GM21619 (cell line): Measurements from ENCODE around the gene NACA2.
"Not testable (repeated sequence)": the region's sequence is repeated elsewhere in the genome, so short reads cannot be mapped to it uniquely, and the experiment has no call there.

Source experiments
- ATAC-seq: cut with Tn5 transposase; IDR thresholded peaks from one replicate; pipeline ENCODE4 v1.9.1; 2021; ENCODE audit not compliant: unreplicated experiment

NACA2 gene

DNA sequence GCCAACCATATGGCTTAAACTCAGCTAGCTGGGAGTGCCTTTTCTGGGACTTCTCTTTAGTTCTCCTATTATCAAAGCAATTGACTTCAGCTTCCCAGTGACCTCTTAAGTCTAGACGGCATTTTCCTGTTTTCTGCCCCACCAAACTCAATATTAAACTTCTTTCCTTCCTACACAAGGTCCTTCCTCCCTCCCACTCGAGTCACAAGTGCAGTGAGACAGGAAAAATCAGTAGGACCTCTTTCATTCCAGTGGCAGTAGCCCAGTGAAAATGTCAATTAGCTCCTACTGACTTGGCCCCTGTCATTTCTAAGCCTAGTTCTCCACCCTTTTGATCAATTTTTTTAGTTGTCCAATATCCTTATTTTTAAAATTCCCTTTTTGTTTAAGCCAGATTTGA lies 9.6 kb upstream of the NACA2 start:
- no peak for ATAC-seq

DNA sequence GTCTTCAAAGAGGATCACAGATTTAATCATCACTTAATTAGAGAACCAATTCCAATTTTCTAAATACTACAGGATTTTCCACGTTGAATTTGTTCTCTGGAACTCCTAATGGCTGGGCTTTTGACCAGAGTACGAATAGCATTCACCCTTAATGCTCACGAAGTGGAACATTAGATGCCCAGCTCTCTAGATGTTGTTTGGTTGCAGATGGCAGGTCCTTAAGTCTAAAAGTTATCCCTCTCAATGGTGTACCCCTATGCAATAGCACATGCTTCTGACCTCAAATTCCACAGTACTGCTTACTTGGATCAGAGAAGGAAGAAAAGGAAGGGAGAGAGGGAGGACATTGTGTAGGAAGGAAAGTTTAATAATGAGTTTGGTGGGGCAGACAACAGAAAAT lies 8.6 kb upstream of the NACA2 start:
- no peak for ATAC-seq

DNA sequence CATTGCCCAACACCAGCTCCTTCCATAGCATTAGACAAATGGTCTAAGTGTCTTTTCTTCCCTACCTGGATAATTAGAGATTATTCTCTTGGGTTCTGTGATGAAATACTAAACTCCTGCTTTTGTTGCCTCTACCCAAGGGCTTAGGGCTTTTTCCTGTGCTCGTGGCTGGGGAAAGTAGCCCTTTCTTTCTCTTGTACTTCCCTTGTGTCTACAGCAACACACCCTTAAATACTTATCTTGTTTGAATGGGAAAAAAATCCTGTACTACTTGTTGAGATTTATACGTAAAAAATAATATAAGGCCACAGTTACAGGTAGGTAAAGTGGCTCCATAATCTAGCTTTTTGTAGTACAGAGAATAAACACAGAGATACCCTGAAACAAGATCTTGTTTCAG lies 7.0 kb upstream of the NACA2 start:
- ATAC-seq, result no peak

DNA sequence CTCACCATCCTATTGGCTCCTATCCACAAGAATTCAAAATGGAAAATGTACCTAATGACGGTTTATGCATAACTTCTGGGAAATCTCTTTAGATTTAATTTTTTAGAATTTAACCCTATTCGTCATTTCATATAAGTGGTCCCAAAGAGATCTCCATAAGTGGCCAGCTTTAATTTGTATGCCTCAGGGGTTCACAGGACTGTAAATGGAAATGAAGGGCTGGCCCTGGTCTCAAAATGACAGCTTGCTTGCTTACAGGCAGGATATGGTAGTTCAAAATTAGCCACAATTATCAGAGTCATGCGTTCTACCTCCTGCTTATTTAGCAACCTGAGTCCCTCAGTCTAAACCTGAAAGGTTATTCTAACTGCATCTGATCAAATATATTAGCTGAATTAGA lies 6.6 kb upstream of the NACA2 start:
- ATAC-seq, result no peak

DNA sequence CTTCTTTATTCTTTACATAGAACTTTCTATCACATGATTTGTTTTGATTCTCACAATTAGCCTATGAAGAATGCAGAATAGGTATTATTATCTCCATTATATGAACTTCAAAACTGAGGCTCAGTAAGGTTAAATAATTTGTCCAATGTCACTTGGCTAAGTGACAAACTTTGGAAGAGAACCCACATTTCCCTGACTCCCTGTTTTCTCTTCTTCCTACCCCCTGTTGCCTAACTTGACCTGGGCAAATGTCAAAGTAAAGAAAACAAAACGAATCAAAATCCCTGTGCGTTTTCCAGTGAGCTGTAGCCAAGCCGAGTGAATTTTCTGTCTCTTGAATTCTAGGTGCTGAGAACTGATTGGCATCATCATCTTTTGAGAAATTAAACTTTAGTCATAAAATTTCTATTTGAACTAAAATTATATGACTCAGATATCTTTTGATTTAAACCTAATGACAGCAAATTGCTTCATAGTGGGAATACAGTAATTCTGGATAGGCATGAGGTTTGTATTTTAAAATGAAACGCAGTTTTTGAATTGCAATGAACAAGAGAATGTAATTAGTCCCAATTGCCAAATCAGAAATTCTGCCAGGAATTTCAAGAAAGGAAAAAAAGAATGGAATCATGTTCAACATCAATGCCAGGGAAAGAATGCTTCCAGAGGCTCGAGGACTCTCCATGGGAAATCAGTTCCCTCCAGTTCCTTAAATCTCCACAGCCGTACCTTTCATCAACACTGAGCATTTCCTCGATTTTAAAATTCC lies 4.6 kb upstream of the NACA2 start:
- no peak for ATAC-seq

DNA sequence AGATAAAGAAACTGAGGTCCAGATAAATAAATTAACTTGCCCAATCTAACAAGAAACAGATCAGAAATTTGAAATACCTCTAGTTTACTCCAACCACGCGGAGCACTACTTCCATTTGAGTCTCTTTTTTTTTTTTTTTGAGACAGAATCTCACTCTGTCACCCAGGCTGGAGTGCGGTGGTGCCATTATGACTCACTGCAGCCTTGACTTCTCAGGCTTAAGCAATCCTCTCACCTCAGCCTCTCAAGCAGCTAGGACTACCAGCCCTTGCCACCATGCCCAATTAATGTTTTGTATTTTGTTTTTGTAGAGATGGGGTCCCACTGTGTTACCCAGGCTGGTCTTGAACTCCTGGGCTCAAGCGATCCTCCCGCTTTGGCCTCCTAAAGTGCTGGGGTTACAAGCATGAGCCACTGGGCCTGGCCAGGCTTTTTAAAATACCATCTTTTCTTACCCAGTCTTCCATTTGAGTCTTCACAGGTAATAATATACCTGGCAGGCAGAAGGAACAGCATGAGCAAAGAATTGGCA lies 3.3 kb upstream of the NACA2 start:
- no peak for ATAC-seq

DNA sequence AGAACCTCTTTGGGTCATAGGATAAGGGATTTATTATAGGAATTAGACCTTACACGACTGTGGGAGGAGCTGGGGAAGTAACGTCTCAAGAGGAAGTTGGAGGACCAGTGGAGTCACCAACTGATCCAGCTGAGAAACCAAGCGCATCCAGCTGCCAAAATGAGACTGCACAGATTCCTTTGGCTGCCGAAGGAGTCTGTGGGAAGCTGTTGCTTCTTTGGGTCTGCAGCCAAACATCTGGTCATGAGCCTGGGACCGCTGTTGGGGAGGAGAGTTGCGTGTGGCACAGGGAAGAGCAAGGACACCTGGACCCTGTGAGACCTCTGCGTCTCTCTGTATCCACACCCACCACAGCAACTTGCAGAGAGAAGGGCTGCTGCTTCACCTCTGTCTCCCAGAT lies 2.4 kb upstream of the NACA2 start:
- ATAC-seq, result no peak

DNA sequence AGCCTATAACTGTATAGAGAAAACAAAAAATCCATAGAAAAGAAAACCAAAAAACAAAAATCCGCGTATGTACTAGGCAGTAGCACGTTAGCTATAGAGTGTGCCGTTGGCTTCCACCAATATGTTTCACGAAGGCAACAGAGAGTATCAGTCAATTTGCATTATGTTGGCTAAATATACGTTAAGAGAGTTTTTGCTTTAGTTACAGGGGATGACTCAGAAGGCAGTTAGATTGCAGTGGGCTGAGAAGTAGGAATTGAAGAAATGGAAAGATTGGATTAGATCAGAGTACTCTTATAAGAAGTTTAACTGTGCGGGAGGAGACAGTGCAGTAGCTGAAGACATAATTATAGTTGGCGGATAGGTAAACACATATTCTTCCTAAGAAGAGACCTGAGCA lies 911 bp upstream of the NACA2 start:
- no peak for ATAC-seq

DNA sequence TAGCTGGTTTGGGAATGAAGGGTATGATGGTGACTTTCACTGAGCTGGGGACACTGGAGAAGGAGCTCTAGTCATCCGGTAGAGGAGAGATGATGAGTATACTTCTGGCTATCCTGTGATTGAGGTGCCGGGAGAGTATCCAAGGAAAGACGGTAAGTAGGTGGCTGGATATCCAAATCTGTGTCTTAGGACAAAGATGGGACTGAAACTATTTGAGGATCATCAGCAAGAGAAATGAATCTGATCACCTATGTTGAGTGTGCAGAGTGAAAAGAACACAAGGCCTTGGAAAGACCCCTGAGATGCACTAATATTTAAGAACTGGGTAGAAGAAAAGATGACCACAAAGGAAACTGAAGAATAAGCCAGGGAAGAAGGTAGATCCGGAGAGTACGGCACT lies 1.0 kb downstream of the NACA2 start:
- no peak for ATAC-seq

DNA sequence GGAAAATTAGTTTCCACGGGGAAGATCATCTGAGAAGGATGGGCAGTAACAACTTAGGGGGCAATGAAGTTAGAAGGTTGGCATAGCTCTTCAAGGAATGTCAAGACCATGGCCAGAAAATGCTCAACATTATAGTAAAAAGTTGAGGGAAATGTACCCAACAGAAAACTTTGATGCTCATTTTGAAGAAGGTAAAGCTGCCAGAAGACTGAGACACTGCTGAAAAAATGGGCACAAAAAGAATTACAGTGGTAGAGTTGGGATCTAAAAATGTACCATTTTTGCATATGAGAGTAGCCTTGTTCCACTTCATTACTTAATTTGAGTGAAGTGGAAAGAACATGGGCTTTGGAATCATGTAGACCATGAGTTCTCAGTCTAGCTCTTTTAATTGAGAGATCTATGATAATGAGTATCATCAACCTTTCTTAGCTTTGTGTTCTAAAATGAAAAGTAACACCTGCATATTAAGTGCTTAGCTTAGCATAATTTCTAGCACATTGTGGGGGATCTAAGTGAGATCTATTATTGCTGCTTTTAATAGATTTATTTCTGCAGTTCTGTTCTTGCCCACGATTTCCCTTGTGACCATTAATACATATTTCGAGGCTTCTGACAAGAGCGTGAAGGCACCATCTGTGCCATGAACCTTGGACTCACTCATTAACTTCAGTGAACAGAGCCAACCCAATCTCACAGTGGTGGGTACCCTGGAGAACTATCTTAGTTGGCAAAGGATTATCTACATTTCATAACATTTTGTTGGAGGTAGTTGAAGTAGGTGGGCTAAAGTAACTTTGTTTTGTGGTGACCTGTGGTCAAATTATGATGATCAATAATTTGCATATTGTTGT lies 3.0 kb downstream of the NACA2 start:
- no peak for ATAC-seq

DNA sequence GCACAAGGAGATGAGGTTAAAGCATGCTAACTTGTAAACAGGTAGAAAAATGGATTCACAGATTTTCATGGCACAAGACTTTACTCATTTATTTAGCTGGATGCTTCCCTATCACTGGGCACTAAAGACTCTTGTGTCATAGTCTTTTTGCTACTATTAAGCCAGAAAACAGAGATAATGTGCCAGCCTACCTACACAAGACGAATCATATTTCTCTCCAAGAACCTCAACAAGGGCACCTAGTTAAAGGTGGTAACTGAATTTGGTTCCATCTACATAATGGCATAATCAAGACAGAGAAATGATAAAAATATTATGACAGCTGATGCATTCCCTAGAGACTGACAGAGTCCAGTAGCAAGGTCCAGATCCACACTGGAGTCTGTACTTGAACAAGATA lies 3.8 kb downstream of the NACA2 start:
- ATAC-seq, result no peak

DNA sequence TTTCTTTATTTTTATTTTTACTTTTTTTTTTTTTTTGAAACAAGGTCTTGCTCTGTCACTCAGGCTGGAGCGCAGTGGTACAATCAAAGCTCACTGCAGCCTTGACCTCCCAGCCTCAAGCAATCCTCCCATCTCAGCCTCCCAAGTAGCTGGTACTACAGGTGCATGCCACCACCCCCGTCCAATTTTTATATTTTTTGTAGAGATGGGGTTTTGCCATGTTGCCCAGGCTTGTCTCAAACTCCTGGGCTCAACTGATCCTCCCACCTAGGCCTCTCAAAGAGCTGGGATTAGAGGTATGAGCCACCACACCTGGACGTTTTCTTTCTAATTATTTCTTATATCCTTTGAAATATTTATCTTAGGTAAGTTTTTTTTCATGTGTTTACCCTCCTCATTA lies 4.4 kb downstream of the NACA2 start:
- not testable (repeated sequence) for ATAC-seq

DNA sequence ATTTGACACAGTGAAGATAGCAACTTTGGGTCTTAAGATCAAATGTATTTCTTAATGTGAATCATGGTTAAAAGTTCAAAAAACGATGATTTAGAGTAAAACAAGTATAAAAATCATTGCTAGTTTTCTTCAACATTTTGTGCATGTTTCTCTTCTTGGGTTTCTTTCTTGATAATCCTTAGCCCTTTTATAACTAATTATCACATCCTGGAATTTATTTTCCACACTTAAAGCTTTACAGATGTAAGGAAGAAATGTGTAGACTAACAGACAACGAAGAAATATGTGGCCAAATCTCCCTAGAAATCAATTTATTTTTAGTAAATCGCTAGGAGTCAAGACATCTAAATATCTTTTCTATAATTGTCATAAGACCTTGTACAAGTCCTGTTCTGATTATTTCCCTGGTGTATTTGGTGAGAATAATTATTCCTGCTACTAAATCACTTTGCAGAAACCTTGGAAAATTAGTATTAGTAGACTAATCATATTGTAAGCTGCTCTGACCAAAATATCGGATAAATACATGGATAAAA lies 4.9 kb downstream of the NACA2 start:
- ATAC-seq, result no peak

DNA sequence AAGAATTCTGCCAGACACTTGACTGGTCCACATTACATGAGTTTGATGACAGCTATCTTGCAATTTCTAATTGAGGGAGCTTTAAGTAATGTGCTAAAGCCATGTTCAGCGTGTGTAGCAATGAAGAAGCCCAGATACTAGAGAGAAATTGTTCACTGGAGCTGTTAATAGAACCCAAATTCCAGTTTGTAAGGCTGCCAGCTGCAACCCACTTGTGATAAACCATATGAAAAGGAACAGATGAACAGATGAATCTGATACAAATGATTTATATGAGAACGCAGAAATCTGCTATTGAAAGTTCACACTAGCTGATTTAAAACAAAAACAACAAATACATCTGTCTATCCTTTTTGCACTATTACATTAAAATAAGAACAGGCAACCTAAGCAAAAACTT lies 6.2 kb downstream of the NACA2 start:
- ATAC-seq, result no peak

DNA sequence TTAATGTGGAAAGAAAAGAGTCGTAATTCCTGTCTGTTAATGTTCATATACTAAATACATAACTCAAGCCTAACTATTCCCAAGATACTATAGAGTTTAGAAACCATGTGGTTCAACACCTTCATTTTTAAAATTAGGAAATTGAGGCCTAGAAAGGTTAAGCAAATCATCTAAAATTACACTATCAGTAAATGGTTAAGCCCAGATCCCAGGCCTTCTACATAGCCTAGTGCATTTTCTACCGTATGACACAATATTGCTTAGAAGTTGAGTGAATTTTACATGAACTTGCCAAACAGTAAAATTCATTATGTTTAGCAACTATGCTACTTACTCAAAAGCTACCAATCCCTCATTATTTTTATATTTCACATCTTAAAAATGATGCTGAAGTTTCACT lies 6.8 kb downstream of the NACA2 start:
- ATAC-seq, result no peak

DNA sequence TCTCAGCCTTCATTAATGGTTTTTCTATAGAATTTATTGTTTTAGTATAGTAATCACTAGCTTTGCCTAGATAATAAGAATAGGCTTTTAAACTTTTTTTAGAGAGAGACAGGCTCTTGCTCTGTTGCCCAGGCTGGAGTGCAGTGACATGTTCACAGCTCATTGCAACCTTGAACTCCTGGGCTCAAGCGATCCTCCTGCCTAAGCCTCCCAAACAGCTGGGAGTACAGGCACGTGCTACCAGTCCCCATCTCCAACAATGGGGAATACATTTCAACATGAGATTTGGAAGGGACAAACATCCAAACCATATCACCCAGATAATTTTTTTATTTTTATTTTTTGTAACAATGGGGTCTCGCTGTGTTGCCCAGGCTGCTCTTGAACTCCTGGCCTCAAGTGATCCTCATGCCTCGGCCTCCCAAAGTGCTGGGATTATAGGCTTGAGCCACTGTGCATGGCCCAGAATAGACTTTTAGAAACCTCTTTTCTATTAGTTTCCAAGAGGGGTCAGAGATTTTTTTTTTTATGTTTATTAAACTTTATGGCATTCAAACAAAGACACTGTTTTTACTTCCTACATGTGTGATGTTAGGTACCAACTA lies 7.3 kb downstream of the NACA2 start:
- no peak for ATAC-seq

DNA sequence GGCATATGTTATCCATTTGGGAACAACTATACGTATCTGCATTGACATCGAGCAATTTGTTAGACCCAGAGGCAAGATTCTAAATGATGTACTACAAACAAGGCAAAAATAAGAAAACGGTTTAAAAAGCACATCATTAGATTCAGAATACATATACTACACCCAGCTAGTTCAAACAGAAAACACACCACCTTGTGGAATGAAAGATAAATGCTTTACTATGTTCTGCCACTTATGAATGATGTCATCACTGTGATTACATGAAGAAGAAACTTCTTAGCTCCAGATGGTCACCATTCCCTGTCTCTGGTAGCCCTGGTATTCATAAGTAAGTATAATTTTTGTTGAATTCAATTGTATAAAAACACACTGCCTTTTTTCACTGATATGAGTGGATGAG lies 7.8 kb downstream of the NACA2 start:
- ATAC-seq, result no peak

DNA sequence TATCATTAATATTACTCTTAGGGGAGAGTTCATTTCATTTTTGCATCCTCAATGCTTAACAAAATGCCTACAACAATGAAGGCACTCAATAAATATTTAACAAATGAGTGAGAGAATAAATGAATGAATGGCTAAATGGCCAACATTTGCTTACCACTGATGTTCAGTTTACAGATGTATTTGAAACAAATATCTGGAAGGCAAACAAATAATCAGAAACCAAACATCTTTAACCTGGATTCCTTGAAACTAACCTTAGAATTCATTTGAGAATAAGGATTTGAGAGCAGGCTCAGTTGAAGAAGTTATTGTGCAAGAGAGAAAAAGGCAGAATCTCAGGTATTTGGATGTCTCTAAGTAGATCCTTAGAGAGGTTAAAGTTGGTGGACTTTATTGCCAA lies 8.4 kb downstream of the NACA2 start:
- ATAC-seq, result no peak

DNA sequence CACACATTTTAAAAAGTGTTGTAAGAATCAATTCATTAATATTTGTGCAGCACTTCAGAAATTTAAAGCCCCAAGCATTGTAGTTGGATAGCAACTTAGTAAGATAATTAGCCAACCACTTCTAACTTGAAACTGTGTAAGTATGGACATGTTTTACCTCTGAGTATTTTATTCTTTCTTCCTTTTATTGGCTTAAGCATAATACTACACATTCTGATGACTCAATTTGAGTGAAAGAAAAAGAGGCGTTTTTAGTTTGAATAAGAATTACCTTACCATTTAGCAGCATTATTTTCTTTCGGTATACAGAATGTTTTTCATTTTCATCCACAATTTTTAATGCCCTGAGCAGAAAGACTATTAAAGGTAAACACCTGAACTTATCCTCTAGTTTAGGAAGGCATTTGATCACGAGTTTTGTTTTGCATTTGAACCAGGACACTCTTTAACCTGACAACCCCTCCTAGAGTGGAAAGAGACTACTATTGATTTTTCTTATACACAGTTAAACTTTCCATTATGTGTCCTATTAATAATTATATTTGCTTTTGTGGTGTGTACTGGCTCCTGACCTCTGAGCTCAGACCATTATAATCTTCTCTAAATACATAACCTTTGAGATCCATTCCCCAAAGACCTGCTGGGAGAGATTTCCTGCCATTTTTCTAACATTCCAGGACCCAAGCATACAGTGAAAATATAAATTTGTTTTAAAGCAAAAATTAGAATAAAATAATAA lies 9.2 kb downstream of the NACA2 start:
- no peak for ATAC-seq

DNA sequence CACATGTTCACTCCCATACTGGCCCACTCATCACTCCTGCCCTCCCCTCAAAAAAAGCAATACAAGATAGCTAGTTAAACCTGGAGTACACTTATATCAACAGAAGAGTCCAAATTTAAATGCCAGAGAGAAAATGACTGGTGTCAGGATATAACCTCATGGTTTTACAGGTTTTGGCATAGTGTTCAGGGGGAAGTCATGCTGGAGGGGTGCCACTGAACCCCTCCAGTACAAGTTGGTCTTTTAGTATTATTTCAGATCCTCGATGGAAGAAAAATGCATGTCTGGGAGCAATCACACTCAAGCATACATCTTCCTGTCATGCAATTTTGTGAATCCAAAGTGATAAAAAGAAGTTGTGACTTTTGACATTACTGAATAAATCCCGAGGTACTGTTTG lies 10.5 kb downstream of the NACA2 start:
- ATAC-seq, result no peak

DNA sequence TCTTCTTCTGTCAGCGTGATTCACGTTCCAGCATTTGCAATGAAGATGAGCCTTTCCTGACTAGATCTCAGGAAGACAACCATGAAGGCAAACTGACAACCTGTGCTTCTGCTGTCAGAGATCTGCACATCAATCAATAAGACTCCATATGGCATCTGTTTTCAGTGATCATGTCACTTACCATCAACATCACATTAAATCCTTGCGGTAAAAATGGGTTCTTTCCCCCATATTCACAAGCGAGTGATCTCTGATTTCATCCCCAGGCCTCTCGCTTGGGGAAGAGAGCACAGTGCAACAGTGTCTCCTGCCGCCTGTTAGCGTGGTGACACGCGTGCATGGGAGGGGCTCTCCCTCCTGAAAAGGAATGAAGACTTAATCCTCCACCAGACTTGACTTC lies 11.1 kb downstream of the NACA2 start:
- no peak for ATAC-seq
